Measurements from ENCODE around the gene TMEM52. TPM values are rescaled to one million over a fixed set of nuclear protein-coding genes. Genes with fewer than 3 reads are reported as not detected.

Gene TMEM52
- total and polyA plus RNA-seq, 9 of the 15 experiments (the other 6 are each of a cell fraction or from before 2014, with no cell fraction given) = 0.37 to 22.5 (median 6.8) TPM

DNA sequence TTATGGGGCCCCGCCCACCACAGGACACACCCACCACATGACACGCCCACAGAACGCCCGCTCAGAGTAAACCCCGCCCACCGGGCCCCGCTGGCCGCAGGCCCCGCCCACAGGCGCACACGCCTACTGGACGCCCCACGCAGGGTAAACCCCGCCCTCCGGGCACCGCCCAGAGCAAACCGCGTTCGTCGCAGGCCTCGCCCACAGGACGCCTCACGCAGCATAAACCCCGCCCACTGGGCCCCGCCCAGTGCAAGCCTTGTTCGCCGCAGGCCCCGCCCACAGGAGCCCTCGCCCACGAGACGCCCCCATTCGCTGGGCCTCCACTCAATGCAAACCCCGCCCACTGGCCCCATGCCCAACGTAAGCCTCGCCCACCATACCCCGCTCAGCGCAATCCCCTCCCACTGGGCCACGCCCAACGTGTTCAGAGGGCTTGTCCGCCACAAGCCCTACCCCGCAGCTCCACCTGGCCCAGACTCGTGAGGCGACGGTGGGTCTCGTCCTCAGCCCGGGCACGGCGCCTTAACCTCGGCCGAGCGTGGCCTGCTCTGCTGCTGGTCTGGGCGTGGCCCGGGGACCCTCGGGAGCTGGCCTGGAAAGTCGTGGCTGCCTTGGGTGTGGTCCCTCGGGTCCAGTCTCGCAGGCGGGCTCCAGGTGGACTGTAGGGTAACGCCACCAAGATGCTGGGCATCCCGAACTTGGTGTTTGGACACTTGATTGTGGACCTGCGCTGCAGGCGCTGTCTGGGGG lies 401 bp upstream of the TMEM52 start (continued):
- TF ChIP-seq, protein P1, sequence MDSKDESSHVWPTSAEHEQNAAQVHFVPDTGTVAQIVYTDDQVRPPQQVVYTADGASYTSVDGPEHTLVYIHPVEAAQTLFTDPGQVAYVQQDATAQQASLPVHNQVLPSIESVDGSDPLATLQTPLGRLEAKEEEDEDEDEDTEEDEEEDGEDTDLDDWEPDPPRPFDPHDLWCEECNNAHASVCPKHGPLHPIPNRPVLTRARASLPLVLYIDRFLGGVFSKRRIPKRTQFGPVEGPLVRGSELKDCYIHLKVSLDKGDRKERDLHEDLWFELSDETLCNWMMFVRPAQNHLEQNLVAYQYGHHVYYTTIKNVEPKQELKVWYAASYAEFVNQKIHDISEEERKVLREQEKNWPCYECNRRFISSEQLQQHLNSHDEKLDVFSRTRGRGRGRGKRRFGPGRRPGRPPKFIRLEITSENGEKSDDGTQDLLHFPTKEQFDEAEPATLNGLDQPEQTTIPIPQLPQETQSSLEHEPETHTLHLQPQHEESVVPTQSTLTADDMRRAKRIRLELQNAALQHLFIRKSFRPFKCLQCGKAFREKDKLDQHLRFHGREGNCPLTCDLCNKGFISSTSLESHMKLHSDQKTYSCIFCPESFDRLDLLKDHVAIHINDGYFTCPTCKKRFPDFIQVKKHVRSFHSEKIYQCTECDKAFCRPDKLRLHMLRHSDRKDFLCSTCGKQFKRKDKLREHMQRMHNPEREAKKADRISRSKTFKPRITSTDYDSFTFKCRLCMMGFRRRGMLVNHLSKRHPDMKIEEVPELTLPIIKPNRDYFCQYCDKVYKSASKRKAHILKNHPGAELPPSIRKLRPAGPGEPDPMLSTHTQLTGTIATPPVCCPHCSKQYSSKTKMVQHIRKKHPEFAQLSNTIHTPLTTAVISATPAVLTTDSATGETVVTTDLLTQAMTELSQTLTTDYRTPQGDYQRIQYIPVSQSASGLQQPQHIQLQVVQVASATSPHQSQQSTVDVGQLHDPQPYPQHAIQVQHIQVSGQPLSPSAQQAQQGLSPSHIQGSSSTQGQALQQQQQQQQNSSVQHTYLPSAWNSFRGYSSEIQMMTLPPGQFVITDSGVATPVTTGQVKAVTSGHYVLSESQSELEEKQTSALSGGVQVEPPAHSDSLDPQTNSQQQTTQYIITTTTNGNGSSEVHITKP (IDR thresholded peaks at IDR 0.05; ENCODE audit: partially characterized antibody) = peak; percentile 39
- TF ChIP-seq FIP1L1 (IDR thresholded peaks at IDR 0.05; ENCODE audit: low read depth, low read length, poor library complexity, severe bottlenecking) (no peak), POU5F1 (IDR thresholded peaks at IDR 0.05; ENCODE audit: borderline replicate concordance, low read depth, low read length, partially characterized antibody) (no peak), PCBP1 (IDR thresholded peaks at IDR 0.05; ENCODE audit: low read depth, low read length, poor library complexity, severe bottlenecking) (peak; percentile 49), CHD4 (IDR thresholded peaks at IDR 0.05; ENCODE audit: insufficient read depth, insufficient replicate concordance, low read depth, low read length, poor library complexity, severe bottlenecking) (no peak), RFX1 (IDR thresholded peaks at IDR 0.05) (no peak), PHB2 (IDR thresholded peaks at IDR 0.05; ENCODE audit: low read depth) (no peak), MAFK (IDR thresholded peaks at IDR 0.05; ENCODE audit: low read length) (no peak), PHF20 (IDR thresholded peaks at IDR 0.05; ENCODE audit: partially characterized antibody) (no peak), ZNF140 (CRISPR knock-in tag; IDR thresholded peaks at IDR 0.05) (no peak)

Measured in K562 (cell line).